AG09319 (cell line): Measurements from ENCODE around the gene JAM3.
"Not testable (repeated sequence)": the region's sequence is repeated elsewhere in the genome, so short reads cannot be mapped to it uniquely, and the experiment has no call there.

Experiments used
- DNase-seq: peaks from one replicate; pipeline ENCODE4 v3.0.0-alpha.2; 2010; ENCODE audit warnings: low read depth; ENCODE audit errors: extremely low read depth
- CTCF ChIP-seq: IDR thresholded peaks from 2 replicates; pipeline ENCODE4 v1.5.1; 2011; ENCODE audit warnings: low read depth, mild to moderate bottlenecking, inconsistent platforms, low read length, moderate library complexity

Gene JAM3

DNA sequence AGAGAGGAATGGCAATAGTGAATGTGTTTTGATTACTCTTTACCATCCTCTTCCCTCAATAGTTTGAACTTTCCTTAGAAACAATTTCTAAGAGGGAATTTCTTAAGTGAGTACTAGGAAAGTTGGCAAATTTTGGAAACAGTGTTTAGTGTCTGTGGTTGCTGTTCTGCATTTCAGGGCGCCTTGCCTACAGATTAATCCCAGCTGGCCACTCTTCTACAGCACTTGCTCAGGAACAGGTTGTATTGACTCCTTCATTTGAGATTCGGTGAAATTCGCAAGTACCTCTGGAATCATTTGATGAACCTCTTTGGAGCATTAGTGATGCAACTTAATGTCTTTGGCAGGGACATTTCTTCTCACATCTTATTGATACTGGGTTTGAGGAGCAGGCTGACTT lies 28.3 kb downstream of the JAM3 start:
- no peak for TF ChIP-seq CTCF
- no peak for DNase-seq

GRCh38 chr11:134098566-134099184 lies 29.8 kb downstream of the JAM3 start:
- TF ChIP-seq CTCF, result no peak
- no peak for DNase-seq

GRCh38 chr11:134100171-134100570 lies 31.3 kb downstream of the JAM3 start:
- no peak for DNase-seq
- no peak for TF ChIP-seq CTCF

DNA sequence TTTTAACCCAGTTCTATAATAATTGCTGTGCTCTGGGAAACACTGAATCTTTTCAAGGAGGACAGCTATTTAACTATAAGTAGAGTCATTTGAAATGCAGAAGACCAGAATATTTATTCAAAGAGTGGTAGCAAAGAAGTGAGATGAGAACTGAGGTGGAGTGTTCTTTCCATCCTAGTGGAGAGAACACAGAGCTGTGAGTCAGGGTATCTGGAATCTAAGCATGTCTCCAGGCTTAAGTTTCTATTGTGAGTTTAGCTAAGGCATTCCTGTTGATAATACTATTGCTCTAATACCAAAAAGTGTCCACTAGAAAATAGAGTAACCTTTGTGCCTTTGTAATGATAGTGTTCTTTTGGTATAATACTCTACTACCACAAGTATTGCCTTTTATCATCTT lies 32.4 kb downstream of the JAM3 start:
- DNase-seq, result no peak
- TF ChIP-seq CTCF, result no peak

- no peak for TF ChIP-seq CTCF
- DNase-seq, result no peak
Measured at GRCh38 chr11:134110252-134110815, 41.5 kb downstream of the JAM3 start.

GRCh38 chr11:134113787-134114186 lies 44.9 kb downstream of the JAM3 start:
- DNase-seq, result not testable (repeated sequence)

GRCh38 chr11:134116210-134116609 lies 47.3 kb downstream of the JAM3 start:
- TF ChIP-seq CTCF, result no peak

GRCh38 chr11:134118006-134118405 lies 49.1 kb downstream of the JAM3 start:
- TF ChIP-seq CTCF, result no peak
- no peak for DNase-seq

More at GRCh38 chr11:134116210-134116609, 47.3 kb downstream of the JAM3 start:
- DNase-seq, result no peak
